Measurements from ENCODE around the gene TAS1R1.

- TF ChIP-seq CTCF (IDR thresholded peaks at IDR 0.05; ENCODE audit: poor library complexity, severe bottlenecking) (no peak), EP300 (conservative IDR thresholded peaks at IDR 0.05; ENCODE audit: poor library complexity, severe bottlenecking) (no peak), REST (IDR thresholded peaks at IDR 0.05; ENCODE audit: borderline replicate concordance) (no peak)
Observed at GRCh38 chr1:6535214-6535613, 19.9 kb upstream of the TAS1R1 start.

Data from neural cell (in vitro differentiated cells).